GM19328 (cell line): Measurements from ENCODE around the gene ZNF787.

Source experiments
- ATAC-seq: cut with Tn5 transposase; IDR thresholded peaks from one replicate; pipeline ENCODE4 v1.9.1; 2021; ENCODE audit warnings: mild to moderate bottlenecking, moderate library complexity; ENCODE audit not compliant: unreplicated experiment

Gene ZNF787

DNA sequence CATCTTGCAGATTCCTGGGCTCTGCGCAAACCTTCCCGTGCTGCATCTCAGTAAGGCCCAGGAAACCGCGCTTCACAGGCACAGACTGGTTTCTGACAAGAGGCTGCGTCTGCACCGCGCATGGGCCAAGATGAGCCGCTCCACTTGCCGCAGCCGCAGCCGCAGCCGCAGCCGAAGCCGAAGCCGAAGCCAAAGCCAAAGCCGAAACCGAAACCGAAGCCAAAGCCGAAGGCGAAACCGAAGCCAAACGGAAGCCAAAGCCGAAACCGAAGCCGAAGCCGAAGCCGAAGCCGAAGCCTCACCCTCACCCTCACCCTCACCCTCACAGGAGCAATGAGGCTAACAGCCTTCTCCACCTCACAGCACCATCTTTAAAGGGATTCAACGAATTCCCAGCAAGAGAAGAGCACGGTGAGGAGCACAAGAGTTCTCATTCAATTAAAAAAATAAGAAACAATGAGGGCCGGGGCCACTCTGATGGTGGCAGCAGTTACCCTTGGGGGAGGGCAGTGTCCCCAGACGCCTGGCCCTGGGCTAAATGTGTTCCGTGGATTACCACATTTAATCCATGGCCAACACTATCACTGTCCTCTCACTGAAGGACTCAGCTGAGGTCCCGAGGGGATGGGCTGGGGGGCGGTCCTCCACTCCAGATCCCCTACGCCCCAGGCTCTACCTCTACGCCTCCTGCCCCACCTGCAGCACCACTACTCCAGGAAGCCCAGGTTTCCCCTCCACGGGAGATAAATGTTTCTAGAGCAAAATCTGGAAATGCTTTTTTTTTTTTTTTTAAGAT is 29.1 kb downstream of the ZNF787 start:
- no peak for ATAC-seq

DNA sequence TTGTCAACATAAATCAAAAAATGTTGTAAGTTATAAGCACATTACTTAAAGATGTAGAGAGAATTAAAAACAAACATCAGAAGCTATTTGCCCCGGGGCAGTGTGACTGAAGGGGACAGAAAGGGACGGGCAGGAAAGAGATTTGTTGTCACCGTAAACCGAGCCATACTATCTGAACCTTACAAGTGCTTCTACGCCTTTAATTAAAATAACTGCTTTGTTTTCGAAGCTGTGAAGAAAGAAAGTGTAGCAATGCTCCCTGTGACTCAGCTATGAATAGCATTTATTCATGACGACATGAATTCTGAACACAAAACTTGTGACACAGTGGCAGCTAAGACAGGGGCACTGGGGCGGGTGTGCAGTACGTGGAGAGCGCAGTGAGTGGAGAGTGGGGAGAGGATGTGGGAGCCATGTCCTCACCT is 30.0 kb downstream of the ZNF787 start:
- no peak for ATAC-seq

DNA sequence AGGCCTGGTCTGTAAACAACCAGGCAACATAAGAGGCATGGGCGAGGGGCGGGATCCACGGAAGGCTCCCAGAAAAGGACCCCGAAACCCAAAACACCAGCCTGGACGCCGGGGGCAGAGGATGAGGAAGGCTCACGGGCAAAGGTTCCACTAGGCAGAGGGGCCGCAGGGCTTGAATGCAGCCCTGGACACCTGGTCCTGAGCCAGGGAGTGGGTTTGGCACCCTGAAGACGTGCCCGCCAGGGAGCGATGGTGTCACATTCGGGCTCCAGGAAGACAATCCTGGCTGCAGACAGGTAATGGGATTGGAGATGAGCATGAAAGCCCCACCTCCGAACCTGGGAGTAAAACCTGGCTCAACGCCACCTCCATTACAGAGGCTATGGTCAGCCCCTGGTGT is 31.8 kb downstream of the ZNF787 start:
- no peak for ATAC-seq

DNA sequence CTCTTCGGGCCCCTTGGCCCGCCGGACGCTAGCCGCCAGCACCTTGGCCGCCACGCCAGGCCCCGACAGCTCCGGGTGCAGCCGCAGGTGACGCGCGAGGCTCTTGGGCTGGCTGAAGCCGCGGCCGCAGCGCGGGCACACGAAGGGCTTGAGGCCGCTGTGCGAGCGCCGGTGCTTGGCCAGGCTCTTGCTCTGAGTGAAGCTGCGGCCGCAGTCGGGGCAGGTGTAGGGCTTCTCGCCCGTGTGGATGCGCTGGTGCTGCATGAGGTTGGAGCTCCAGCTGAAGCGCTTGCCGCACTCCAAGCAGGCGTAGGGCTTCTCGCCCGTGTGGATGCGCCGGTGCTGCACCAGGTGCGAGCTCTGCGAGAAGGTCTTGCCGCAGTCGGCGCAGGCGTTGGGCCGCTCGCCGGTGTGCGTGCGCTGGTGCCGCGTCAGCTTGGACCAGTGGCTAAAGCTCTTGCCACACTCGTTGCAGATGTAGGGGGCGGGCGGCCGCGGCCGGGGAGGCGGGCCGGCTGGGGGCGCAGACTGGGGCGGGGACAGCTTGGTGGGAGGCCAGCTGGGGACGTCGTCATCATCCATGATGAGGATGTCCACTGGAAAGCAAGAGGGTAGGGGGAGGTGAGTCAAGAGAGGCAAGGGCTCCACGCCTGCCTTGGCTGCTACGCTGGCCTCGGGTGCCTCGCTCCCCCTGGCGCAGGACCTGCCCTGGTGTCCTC is 32.4 kb downstream of the ZNF787 start:
- no peak for ATAC-seq

DNA sequence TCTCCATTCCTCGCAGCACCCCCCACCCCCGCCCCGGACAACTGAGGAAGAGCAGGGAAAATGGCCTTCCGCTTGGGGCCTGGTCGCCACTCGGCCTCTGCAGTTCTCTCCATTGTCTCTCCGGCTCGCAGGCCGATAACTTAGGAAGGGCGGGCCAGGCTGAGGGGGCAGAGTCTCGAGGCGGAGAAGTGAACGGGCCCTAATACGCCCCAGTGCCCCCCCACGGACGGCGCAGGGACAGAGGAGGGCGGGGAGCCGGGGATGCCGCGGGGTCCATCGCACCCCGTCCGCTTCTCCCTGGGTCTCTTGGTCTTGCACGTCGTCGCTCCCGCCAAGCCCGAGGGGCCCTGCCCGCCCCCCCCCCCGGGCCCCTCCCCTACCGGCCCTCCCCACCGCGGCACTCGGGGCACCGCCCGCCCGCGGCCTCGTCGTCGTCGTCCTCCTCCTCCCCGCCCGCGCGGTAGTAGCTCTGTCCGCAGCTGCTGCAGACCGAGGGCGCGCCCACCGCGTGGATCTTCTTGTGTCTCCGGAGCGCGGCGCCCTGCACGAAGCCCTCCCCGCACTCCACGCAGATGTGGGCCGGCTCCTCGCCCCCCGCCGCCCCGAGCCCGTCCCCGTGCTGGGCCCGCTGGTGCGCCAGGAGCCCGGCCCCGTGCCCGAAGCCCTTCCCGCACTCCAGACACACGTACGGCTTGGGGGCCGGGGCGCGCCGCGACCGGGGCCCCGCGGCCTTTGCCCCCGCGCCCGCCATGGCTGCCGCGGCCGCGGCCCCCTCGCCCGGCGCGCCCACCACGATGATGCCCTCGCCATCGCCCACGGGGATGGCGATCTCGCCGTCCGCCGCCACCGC is 33.2 kb downstream of the ZNF787 start:
- ATAC-seq = no peak

DNA sequence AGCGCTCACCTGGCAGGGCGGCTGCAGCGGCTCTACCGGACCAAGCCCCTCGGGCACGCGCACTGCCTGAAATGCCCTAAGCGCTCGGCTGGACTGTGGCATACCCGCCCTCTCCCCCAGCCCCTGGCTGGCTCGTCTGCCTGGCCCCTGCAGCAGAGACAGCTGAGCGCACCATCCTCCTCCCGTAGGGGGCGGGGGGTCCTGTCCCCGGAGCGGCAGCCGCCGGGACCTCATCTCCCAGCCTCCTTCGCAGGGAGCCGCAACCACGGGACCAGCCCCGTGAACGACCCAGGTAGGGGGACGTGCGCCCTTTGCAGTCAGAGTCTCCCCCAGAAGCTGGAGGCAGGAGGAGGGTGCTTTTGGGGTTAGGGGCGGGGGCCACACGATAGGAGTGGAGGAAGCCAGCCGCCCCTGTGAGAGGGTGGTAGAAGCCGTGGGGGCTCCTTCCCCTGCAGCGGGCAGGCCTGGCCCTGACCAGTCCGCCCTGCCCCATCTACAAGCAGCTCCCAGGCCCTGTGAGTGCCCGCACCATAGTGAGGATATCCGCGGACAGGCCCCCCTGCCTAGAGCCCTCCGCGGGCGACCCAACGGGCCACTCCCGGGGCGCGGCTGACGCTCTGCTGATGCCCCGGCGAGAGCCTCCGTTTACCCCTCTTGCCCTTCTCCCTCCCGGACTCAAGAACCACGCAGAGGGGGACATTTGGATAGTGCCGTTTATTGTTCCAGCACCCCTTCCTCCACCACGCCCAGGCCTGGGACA is 34.2 kb downstream of the ZNF787 start:
- ATAC-seq = no peak

DNA sequence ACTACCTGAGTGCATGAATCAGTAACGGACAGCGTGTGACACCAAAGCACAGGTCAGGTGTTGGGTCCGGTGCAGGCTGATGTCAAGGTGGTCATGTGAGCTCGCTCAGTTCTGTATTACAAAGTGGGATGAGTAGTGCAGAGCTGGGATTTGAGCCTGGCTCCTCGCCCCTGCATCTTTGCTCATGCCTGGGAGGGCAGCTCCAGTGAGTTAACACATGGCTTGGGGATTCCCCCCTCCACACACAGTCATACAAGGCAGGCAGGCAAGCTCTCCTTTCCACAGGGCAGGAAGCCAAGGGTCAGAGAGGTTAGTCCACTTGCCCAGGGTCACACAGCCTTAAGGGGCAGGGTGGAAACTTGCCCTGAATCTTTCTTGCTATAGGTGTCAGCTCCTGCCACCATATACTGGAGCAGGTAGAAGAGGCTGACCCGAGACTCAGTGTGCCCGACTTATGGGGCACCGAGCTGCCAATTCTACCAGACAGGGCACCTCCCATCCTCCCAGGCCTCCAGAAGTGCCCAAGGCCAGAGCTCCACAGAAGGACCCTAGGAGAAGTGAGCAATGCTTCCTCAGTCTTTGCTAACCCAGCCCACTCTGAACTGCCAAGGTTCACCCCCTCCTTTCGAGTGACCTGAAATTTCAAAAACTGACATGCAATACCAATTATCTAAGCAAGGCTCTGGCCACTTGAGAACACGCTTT is 35.4 kb downstream of the ZNF787 start:
- ATAC-seq = no peak

DNA sequence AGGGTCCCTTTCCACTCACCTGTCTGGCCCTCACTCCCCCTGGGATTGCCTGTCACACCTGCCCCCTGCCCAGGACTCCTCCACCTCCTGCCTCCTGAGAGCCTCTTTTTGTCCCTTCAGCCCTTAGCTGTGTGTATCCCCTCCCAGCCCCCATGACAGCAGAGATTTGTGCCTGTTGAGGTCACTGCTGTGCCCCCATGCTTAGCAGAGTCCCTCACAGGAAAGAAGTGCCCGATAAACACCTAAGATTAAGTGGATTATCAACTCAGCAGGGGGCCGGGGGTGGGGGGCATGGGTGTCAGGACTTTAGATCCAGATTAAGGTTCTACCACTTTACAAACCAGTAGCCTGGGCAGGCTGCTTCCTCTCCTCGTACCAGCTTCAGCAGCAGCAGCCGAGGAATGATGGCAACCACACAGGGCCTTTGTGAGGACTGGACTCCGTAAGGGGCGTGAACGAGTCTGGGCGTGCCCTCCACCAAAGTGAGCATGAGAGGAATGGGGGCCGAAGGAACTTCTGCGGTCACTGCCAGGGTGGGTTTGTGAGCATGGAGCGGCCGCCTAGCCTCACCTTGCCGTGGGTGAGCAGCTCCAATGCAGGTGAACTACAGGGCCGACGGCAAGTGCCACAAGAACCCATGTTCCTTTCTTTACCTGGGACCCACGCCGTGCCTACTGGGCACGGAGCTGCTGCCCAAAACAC is 36.1 kb downstream of the ZNF787 start:
- ATAC-seq = no peak

DNA sequence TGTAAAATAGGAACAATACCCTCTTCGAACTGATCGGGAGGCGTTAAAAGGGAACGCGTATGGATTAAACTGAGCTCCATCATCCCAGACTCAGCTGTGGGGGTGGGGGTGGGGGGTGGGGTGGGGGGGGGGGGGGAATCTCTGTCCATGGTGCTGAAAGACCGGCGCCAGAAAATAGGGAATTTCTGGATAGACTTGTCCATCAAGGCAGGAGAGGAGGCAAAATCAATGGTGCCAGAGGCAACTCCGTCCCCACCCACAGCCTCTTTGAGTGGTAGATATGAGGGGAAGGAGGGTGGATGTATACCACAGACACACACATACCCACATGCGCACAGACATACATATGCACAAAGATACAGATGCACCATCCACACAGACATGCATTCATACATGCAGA is 37.4 kb downstream of the ZNF787 start:
- ATAC-seq = no peak

DNA sequence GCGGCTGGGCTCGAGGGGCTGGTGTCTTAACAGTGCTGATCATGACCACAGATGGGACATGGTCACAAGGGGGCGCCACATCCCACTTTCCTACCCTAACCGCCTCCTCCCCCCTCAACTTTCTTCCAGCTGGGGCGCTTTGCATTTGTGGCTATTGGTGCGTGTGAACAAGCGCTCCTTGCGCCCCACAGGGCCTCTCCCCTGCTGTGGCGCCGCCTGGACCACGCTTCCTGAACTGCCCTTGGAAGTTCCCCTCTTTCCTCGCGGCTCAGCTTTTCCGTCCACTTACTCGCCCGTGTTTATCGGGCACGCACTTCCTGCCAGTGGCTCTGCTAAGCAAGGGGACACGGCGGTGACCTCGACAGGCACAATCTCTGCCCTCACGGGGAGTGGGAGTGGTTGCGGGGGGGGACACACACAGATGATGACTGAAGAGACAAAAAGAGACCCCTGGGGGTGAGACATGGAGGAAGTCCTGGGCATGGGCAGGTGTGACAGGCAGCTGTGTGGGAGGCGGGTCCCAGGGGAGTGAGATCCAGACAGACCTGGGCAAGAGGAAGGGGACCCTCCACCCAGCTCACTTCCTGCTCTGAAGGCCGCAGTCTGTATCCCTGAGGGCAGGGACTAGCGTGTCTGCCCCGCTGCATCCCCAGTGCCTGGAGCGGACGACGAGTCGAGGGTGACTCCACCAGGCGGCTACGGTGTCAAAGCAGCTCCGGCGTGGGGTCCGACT is 40.3 kb downstream of the ZNF787 start:
- no peak for ATAC-seq

DNA sequence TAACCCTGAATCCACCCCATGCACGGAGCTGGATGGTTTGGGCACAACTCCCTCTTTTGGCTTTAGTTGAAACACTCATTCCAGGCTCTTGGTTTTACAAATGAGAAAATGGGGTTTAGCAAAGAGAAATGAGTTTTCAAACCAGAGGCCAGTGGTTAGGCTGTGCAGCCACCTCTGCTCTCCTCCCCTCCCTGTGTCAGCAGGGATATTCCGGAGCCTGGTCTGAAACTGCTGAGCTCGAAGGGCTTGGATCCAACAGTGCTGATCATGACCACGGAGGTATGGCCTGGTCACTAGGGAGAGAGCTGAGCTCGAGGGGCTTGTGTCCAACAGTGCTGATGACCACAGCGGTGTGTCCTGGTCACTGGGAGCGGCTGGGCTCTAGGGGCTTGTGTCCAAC is 41.5 kb downstream of the ZNF787 start:
- ATAC-seq = no peak

DNA sequence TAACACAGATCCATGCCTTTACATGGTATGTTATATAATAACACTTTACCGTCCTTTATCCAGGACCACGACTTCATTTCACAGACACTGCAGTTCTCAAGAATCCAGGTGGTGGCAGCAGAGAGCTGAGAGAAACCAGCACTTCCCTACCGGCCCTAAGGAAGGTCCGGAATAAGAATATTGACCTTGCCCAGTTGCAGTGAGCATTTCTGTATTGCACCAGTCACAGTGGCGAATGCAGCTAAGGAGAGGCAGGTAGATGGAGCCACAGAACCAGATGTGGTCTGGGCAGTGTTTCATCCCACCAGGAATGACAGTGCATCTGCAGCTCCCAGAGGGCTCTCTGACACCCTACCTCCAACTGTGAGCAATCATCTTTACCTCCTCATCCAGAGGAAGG is 44.6 kb downstream of the ZNF787 start:
- ATAC-seq = no peak

DNA sequence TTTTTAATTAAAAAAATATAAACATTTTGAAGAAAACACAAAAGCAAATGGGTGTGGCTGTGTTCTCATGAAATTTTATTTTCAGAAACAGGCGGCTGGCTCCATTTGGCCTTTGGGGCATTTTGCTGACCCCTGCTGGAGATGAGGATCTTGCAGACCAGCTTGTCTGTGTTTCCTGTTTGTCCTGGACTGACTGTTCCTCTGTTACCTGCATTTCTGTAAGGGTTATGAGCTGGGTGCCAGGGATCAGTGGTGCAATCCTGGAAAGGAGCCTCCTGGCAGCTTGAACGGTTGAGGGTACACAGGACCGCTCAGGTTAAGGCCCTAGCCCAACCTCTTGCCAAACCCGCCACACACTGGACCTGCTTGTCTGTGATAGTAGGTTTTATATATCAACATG is 49.9 kb downstream of the ZNF787 start:
- no peak for ATAC-seq

DNA sequence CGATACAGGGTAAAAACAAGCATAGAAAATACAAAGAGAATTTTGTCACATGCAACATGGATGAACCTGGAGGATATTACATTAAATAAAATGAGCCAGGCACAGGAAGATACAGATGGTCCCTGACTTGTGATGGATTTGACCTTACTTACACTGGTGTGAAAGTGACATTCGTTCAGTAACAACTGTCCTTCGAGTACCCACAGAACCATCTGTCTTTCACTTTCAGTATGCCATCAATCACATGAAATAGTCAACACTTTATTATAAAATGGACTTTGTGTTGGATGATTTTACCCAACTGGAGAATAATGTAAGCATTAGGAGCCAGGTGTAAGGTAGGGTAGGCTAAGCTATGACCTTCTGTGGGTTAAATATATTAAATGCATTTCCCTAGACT is 51.5 kb downstream of the ZNF787 start:
- no peak for ATAC-seq

DNA sequence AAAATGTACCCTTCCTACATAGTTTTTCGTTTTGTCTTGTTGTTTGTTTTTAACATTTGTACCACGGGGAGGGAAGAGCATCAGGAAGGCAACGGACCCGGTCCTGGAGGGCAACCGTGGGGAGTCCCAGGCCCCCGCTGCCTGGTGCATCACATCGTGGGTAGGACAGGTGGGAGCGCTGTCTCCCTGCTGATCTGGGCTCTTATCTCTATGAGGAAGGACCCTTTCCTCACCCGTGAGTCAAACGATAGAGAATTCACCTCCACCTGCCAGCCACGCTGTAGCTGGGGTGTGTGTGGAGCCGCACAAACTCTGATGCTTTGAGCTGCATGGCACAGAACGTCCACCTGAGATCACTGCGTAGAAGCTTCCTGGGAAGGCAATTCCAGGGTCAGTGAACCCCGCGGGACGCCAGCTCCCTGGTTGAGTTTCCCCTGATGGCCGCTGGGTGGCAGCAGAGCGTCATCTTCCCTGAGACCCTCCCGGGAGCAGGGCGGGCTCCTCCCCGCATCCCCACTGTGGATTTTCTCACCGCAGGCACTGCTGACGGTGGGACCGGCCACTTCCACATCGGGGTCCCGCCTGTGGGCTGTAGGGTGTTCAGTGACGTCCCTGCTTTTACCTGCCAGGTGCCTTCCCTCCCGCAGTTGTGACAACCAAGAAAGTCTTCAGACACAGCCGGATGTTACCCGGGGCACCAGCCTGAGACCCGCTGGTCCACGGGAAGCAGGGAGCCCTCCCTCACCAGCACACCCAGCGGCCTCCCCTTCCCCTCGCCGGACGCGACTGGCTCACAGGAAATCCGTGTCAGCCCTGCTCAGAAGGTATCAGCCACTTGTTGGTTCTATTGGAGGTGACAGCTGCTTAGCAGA is 54.7 kb downstream of the ZNF787 start:
- no peak for ATAC-seq

DNA sequence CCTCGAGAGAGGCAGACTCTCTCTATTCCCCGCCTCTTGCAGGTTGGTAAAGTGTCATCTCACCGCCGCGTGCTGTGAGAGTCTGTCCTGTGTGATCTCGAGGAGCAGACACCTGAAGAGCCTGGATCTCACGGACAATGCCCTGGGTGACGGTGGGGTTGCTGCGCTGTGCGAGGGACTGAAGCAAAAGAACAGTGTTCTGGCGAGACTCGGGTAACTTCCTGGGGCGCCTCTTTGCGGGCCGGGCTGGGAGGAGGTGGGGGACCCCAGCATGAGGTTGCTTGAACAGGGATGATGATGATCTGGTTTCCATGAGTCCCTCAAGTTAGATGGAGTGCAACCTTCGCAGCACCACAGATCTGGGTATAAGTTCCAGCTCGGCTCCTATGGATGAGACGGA is 67.5 kb downstream of the ZNF787 start:
- ATAC-seq = no peak
